ENCODE data around the gene LGR4. TPM values are rescaled to one million over a fixed set of nuclear protein-coding genes. Genes with fewer than 3 reads are reported as not detected.

LGR4 gene
- total RNA-seq, 2 donors from 2014 or later: 31.1 to 40.6 TPM

- H3K4me1 ChIP-seq: no peaks in the 10 kb centered on the region
- H3K4me3 ChIP-seq: no peak overlapping the region
- no peaks in the 10 kb centered on the region for H3K9me3 ChIP-seq
- TF ChIP-seq, protein P1, sequence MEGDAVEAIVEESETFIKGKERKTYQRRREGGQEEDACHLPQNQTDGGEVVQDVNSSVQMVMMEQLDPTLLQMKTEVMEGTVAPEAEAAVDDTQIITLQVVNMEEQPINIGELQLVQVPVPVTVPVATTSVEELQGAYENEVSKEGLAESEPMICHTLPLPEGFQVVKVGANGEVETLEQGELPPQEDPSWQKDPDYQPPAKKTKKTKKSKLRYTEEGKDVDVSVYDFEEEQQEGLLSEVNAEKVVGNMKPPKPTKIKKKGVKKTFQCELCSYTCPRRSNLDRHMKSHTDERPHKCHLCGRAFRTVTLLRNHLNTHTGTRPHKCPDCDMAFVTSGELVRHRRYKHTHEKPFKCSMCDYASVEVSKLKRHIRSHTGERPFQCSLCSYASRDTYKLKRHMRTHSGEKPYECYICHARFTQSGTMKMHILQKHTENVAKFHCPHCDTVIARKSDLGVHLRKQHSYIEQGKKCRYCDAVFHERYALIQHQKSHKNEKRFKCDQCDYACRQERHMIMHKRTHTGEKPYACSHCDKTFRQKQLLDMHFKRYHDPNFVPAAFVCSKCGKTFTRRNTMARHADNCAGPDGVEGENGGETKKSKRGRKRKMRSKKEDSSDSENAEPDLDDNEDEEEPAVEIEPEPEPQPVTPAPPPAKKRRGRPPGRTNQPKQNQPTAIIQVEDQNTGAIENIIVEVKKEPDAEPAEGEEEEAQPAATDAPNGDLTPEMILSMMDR (IDR thresholded peaks at IDR 0.05): no peak
- H3K27me3 ChIP-seq: no peaks in the 10 kb centered on the region
- no peak overlapping the region for H3K27ac ChIP-seq
- no peak for DNase-seq (ENCODE audit: low spot score)
- peaks cover 62% of the 10 kb centered on the region for H3K36me3 ChIP-seq
Observed at GRCh38 chr11:27370374-27370773, 102.2 kb downstream of the LGR4 start.

GRCh38 chr11:27367881-27368280, 104.7 kb downstream of the LGR4 start:
- no peak overlapping the region for H3K4me3 ChIP-seq
- H3K9me3 ChIP-seq: no peaks in the 10 kb centered on the region
- no peak for DNase-seq (ENCODE audit: low spot score)
- peaks cover 38% of the 10 kb centered on the region for H3K36me3 ChIP-seq
- H3K27ac ChIP-seq: no peak overlapping the region
- H3K27me3 ChIP-seq: no peaks in the 10 kb centered on the region
- TF ChIP-seq, protein P1 (IDR thresholded peaks at IDR 0.05): no peak
- peaks cover 0 to 8% of the 10 kb centered on the region in 2 donors for H3K4me1 ChIP-seq

GRCh38 chr11:27363576-27364117, 108.9 kb downstream of the LGR4 start:
- TF ChIP-seq, protein P1 (IDR thresholded peaks at IDR 0.05): no peak
- Histone ChIP-seq H3K27ac (peak overlapping the region in 1 of 2 donors; percentile 41), H3K27me3 (no peaks in the 10 kb centered on the region), H3K9me3 (no peaks in the 10 kb centered on the region), H3K4me1 (peaks cover 0 to 17% of the 10 kb centered on the region in 2 donors), H3K4me3 (peak overlapping the region; percentile 80 to 86), H3K36me3 (peaks cover 16% of the 10 kb centered on the region)
- DNase-seq (ENCODE audit: low spot score): no peak

GRCh38 chr11:27362749-27363575, 109.6 kb downstream of the LGR4 start, which contains the start of gene CCDC34:
Gene CCDC34 (minus strand): TSS chr11:27363215. CDS start chr11:27363194, 21 bp downstream.
- DNase-seq (ENCODE audit: low spot score): peak; percentile 91
- H3K4me3 ChIP-seq: peak within 1 kb of the TSS; percentile 80 to 86
- H3K36me3 ChIP-seq: peaks cover 10% of the 10 kb centered on the region
- TF ChIP-seq, protein P1 (IDR thresholded peaks at IDR 0.05): no peak
- peak within 1 kb of the TSS in 1 of 2 donors; percentile 41 for H3K27ac ChIP-seq
- H3K9me3 ChIP-seq: no peaks in the 10 kb centered on the region
- peaks cover 0 to 17% of the 10 kb centered on the region in 2 donors for H3K4me1 ChIP-seq
- no peaks in the 10 kb centered on the region for H3K27me3 ChIP-seq

- Histone ChIP-seq H3K9me3 (no peaks in the 10 kb centered on the region), H3K4me1 (peaks cover 0 to 17% of the 10 kb centered on the region in 2 donors), H3K4me3 (no peak overlapping the region), H3K36me3 (no peaks in the 10 kb centered on the region), H3K27ac (no peak overlapping the region), H3K27me3 (no peaks in the 10 kb centered on the region)
- DNase-seq (ENCODE audit: low spot score): no peak
- TF ChIP-seq, protein P1 (IDR thresholded peaks at IDR 0.05): no peak
Observed at GRCh38 chr11:27361649-27362431, 110.8 kb downstream of the LGR4 start.
